K562 (cell line): ENCODE results near the gene EFHC1. TPM values are rescaled to one million over a fixed set of nuclear protein-coding genes. Genes with fewer than 3 reads are reported as not detected.

Experiments
- ATAC-seq: fragments of 200-7000 bp; cut with Tn5 transposase; 3 replicates; pipeline ENCODE4 v1.9.1; 2020; ENCODE audit warnings: moderate library complexity
- BruUV-seq: library from RNA; stranded (reverse); fragments of 400-500 nt; replicated peaks from 2 replicates; lab custom pipeline; 2021; lab: Mats Ljungman, UMichigan
- CTCF ChIA-PET: fragments of 300-600 bp; formaldehyde crosslinking; extraction: SDS; loops from one replicate; lab custom pipeline; 2021; ENCODE audit warnings: low intra/inter-chr PET ratio; lab: Yijun Ruan, JAX
- POLR2A ChIA-PET: fragments of 300-600, 350-650 bp; sonication (Branson Sonifier 250); formaldehyde crosslinking; extraction: SDS; loops from one replicate; lab custom pipeline; 2021; ENCODE audit warnings: antibody characterized with exemption, inconsistent platforms; lab: Yijun Ruan, JAX
- DNase-seq, 4 experiments: peaks; one replicate each; pipeline versions ENCODE4 v3.0.0 to v3.0.0-alpha.2; 2011 to 2018; ENCODE audit warnings: low spot score in 3 of 4, mixed read lengths in 3 of 4; ENCODE audit errors: extremely low read depth in 1 of 4
- FAIRE-seq: peaks from 2 replicates; lab custom pipeline; 2011; peaks lifted over from hg19 to GRCh38; lab: Jason Lieb, UNC
- H2AFZ ChIP-seq: 2 replicates; pipeline ENCODE4 v1.6.0; 2011; ENCODE audit warnings: low read depth, low read length, control low read depth, inconsistent platforms
- H3K27ac ChIP-seq: fragments of 200-600 bp; 3 replicates; pipeline ENCODE4 v1.8.0; 2011; ENCODE audit warnings: low read depth, mild to moderate bottlenecking, control low read depth, inconsistent platforms, low read length, moderate library complexity, mixed read lengths; ENCODE audit errors: extremely low read depth
- H3K27me3 ChIP-seq, 2 experiments: fragments of 300-600 bp in 1 of 2; 2 replicates in 1 of 2; 3 replicates in 1 of 2; pipeline versions ENCODE4 v1.6.0 to v1.8.0; 2011; ENCODE audit warnings: inconsistent platforms in 2 of 2, low read length in 2 of 2, mild to moderate bottlenecking in 1 of 2, mixed read lengths in 1 of 2, moderate library complexity in 1 of 2; ENCODE audit not compliant: control insufficient read depth in 2 of 2, insufficient read depth in 2 of 2
- H3K36me3 ChIP-seq: fragments of 300-600 bp; 3 replicates; pipeline ENCODE4 v1.8.0; 2011; ENCODE audit warnings: mild to moderate bottlenecking, low read length, inconsistent platforms; ENCODE audit not compliant: control insufficient read depth, insufficient read depth
- H3K4me1 ChIP-seq, 2 experiments: fragments of 200-600 bp in 1 of 2; replicated peaks in 1 of 2; 2 replicates in 1 of 2; 3 replicates in 1 of 2; pipeline versions ENCODE4 v1.5.1 to v1.8.0; 2011; ENCODE audit warnings: inconsistent platforms in 2 of 2, low read length in 2 of 2, mild to moderate bottlenecking in 1 of 2, mixed read lengths in 1 of 2, moderate library complexity in 1 of 2; ENCODE audit not compliant: control insufficient read depth in 2 of 2, insufficient read depth in 2 of 2
- H3K4me2 ChIP-seq: 2 replicates; pipeline ENCODE4 v1.6.1; 2011; ENCODE audit warnings: low read length, control low read depth, inconsistent platforms, mixed read lengths; ENCODE audit not compliant: insufficient read depth
- H3K4me3 ChIP-seq: fragments of 200-600 bp; sonication (generic), shearing (Covaris generic); 2 replicates; pipeline ENCODE4 v1.5.1; 2016; ENCODE audit warnings: control low read depth, inconsistent platforms
- H3K79me2 ChIP-seq: fragments of 200-600 bp; 3 replicates; pipeline ENCODE4 v1.8.0; 2011; ENCODE audit warnings: low read length, inconsistent platforms; ENCODE audit not compliant: control insufficient read depth, insufficient read depth
- H3K9ac ChIP-seq, 2 experiments: 2 replicates each; pipeline versions ENCODE4 v1.6.0 to v1.6.1; 2011; ENCODE audit warnings: low read depth in 2 of 2, low read length in 2 of 2, control low read depth in 1 of 2, inconsistent platforms in 1 of 2, mild to moderate bottlenecking in 1 of 2, mixed read lengths in 1 of 2; ENCODE audit not compliant: insufficient read depth in 1 of 2
- H3K9me1 ChIP-seq: one replicate; pipeline ENCODE4 v1.6.0; 2011; ENCODE audit warnings: inconsistent platforms, mild to moderate bottlenecking, low read length, moderate library complexity; ENCODE audit not compliant: control insufficient read depth, insufficient read depth
- H3K9me3 ChIP-seq: replicated peaks from 2 replicates; pipeline ENCODE4 v1.5.1; 2011; ENCODE audit warnings: low read depth, low read length, inconsistent platforms; ENCODE audit not compliant: control insufficient read depth, insufficient read depth
- H4K20me1 ChIP-seq: replicated peaks from 2 replicates; pipeline ENCODE4 v1.6.1; 2011; ENCODE audit warnings: low read length, inconsistent platforms, mixed read lengths; ENCODE audit not compliant: control insufficient read depth, insufficient read depth
- MAZ ChIP-seq, 2 experiments: fragments of 450-650 bp in 1 of 2; sonication (generic) in 1 of 2; formaldehyde crosslinking; IDR thresholded peaks in 1 of 2; conservative IDR thresholded peaks in 1 of 2; 2 replicates each; pipeline versions ENCODE4 v1.4.0 to v1.5.0; 2020; ENCODE audit warnings: mild to moderate bottlenecking in 1 of 2, missing genetic modification reagents in 1 of 2
- NONO ChIP-seq, 2 experiments: fragments of 200-400 bp in 1 of 2; fragments of 450-650 bp in 1 of 2; formaldehyde crosslinking in 1 of 2; IDR thresholded peaks; 2 replicates each; pipeline ENCODE4 v1.6.1; 2017; ENCODE audit warnings: low read depth in 2 of 2, mild to moderate bottlenecking in 2 of 2, moderate library complexity in 2 of 2, low read length in 1 of 2
- OTX1 ChIP-seq: fragments of 450-650 bp; formaldehyde crosslinking; IDR thresholded peaks from 2 replicates; pipeline ENCODE4 v1.4.0; 2022; ENCODE audit warnings: mild to moderate bottlenecking
- PCBP1 ChIP-seq: fragments of 200-400 bp; formaldehyde crosslinking; IDR thresholded peaks from 2 replicates; pipeline ENCODE4 v1.6.1; 2018; ENCODE audit warnings: mild to moderate bottlenecking, low read depth, low read length; ENCODE audit not compliant: poor library complexity, severe bottlenecking
- POLR3A ChIP-seq: IDR thresholded peaks from 2 replicates; pipeline ENCODE4 v1.6.1; 2011; ENCODE audit warnings: borderline replicate concordance, mild to moderate bottlenecking, moderate library complexity; ENCODE audit not compliant: insufficient read length, insufficient read depth; ENCODE audit errors: extremely low read depth
- SIX5 ChIP-seq, 2 experiments: IDR thresholded peaks; 2 replicates each; pipeline ENCODE4 v1.6.1; 2011; ENCODE audit warnings: low read length in 2 of 2, borderline replicate concordance in 1 of 2, low read depth in 1 of 2, mild to moderate bottlenecking in 1 of 2, moderate library complexity in 1 of 2; ENCODE audit not compliant: insufficient read depth in 1 of 2
- SMARCE1 ChIP-seq: fragments of 450-650 bp; IDR thresholded peaks from 2 replicates; pipeline ENCODE4 v1.7.1; 2016; ENCODE audit warnings: mild to moderate bottlenecking
- ZEB2 ChIP-seq: fragments of 450-650 bp; IDR thresholded peaks from 2 replicates; pipeline ENCODE4 v1.6.1; 2016
- ZFP91 ChIP-seq: sonication (generic); formaldehyde crosslinking; IDR thresholded peaks from 2 replicates; pipeline ENCODE4 v1.8.0; 2022; ENCODE audit warnings: mild to moderate bottlenecking, missing genetic modification reagents
- ZNF77 ChIP-seq: fragments of 250-450 bp; sonication (Bioruptor Pico); IDR thresholded peaks from 2 replicates; pipeline ENCODE4 v1.5.0; 2020
- WGBS: fragments of 100-300 bp; shearing (Covaris generic); methylation state at CpG from one replicate; pipeline ENCODE4 v1.1.6; 2016; ENCODE audit warnings: low coverage, mixed read lengths; ENCODE audit not compliant: insufficient coverage; ENCODE audit errors: missing lambda C conversion rate; 5-methylcytosine and 5-hydroxymethylcytosine counted together
- in situ Hi-C: fragments of 300-500 bp; cut with MboI; formaldehyde crosslinking; loops from 4 replicates; pipeline ENCODE4 v1.15.0; 2018; ENCODE audit warnings: inconsistent platforms, mixed read lengths
- intact Hi-C: fragments of 100-400 bp; cut with micrococcal nuclease; formaldehyde crosslinking; loops from 2 replicates; pipeline ENCODE4 v1.14.2; 2022
- polyA plus RNA-seq, 8 experiments: library from polyadenylated mRNA; depleted of rRNA in 4 of 8; stranded (reverse) in 5 of 8; unstranded in 3 of 8; fragments of >200 nt; fragmentation: Nextera tagmentation in 2 of 8; fragmentation: Illumina TruSeq in 1 of 8; extraction: Ambion mirVana in 2 of 8; extraction: Trizol in 1 of 8; gene quantifications; 2 replicates each; pipeline versions ENCODE4 v1.2.1 to v1.2.3, GENCODE V29; 2011 to 2014; ENCODE audit warnings: inconsistent platforms in 1 of 8, missing spikeins in 1 of 8
- total RNA-seq, 7 experiments: library from RNA; depleted of rRNA in 6 of 7; stranded (reverse); fragments of >200 nt in 6 of 7; fragmentation: Illumina TruSeq in 2 of 7; extraction: Trizol in 2 of 7; gene quantifications; 2 replicates each; pipeline versions ENCODE4 v1.2.1 to v1.2.3, GENCODE V29; 2011 to 2021; ENCODE audit warnings: low replicate concordance in 1 of 7

The EFHC1 gene
- total and polyA plus RNA-seq, 9 of the 15 experiments (the other 6 are each of a cell fraction or from before 2014, with no cell fraction given): 9.5 to 31.0 (median 14.9) TPM

- Histone ChIP-seq H3K27ac (no peak overlapping the region), H4K20me1 (no peaks in the 10 kb centered on the region), H2AFZ (no peak overlapping the region), H3K79me2 (no peaks in the 10 kb centered on the region), H3K9me1 (no peaks in the 10 kb centered on the region), H3K4me3 (no peak overlapping the region), H3K9me3 (no peaks in the 10 kb centered on the region), H3K9ac (no peak overlapping the region), H3K4me1 (no peaks in the 10 kb centered on the region), H3K36me3 (no peaks in the 10 kb centered on the region), H3K27me3 (no peaks in the 10 kb centered on the region), H3K4me2 (no peak overlapping the region)
- 67% methylated on average over 14 of the region's 14 CpGs for WGBS
- no TSS peak for BruUV-seq
- TF ChIP-seq OTX1 (CRISPR knock-in tag) (no peak), POLR3A (no peak), SMARCE1 (no peak), ZNF77 (no peak), SIX5 (IDR thresholded peaks at IDR 0.05; ENCODE audit: borderline replicate concordance in 1 of 2, insufficient read depth in 1 of 2, low read depth in 1 of 2, low read length in 2 of 2) (no peak), NONO (IDR thresholded peaks at IDR 0.05; ENCODE audit: low read depth in 2 of 2, low read length in 1 of 2) (no peak), MAZ (CRISPR knock-in tag; conservative IDR thresholded peaks at IDR 0.05 in 1 of 2, IDR thresholded peaks at IDR 0.05 in 1 of 2) (no peak), ZFP91 (CRISPR knock-in tag) (no peak), PCBP1 (no peak), ZEB2 (no peak)
- intact Hi-C loops: no loop called here
- ATAC-seq (no peak), FAIRE-seq (no peak), DNase-seq (no peak)
- POLR2A ChIA-PET: no interaction called here
- CTCF ChIA-PET: no interaction called here
- in situ Hi-C loops: no loop called here
Observed at GRCh38 chr6:52491203-52492069, 71.3 kb downstream of the EFHC1 start.
